Fibroblast of villous mesenchyme (primary cell): ENCODE measurements around the gene DMAP1. TPM values are rescaled to one million over a fixed set of nuclear protein-coding genes. Genes with fewer than 3 reads are reported as not detected.

Experiments
- DNase-seq: peaks from one replicate; pipeline ENCODE4 v3.0.0-alpha.2; 2010; ENCODE audit warnings: low read depth
- H3K4me3 ChIP-seq: 2 replicates; pipeline ENCODE4 v1.5.1; 2011; ENCODE audit warnings: low read depth, mild to moderate bottlenecking, low read length
- total RNA-seq: library from RNA; depleted of rRNA; stranded (reverse); fragments of >200 nt; gene quantifications from 2 replicates; pipeline ENCODE4 v1.2.3, GENCODE V29; 2012
- TF ChIP-seq, protein P1 (sequence below): IDR thresholded peaks from 2 replicates; pipeline ENCODE4 v1.5.1; 2012; ENCODE audit warnings: low read depth, mild to moderate bottlenecking, low read length; ENCODE audit not compliant: insufficient read depth

Gene DMAP1
- total RNA-seq, 1 donor, result 14.7 TPM

- DNase-seq, result no peak
- TF ChIP-seq, protein P1, sequence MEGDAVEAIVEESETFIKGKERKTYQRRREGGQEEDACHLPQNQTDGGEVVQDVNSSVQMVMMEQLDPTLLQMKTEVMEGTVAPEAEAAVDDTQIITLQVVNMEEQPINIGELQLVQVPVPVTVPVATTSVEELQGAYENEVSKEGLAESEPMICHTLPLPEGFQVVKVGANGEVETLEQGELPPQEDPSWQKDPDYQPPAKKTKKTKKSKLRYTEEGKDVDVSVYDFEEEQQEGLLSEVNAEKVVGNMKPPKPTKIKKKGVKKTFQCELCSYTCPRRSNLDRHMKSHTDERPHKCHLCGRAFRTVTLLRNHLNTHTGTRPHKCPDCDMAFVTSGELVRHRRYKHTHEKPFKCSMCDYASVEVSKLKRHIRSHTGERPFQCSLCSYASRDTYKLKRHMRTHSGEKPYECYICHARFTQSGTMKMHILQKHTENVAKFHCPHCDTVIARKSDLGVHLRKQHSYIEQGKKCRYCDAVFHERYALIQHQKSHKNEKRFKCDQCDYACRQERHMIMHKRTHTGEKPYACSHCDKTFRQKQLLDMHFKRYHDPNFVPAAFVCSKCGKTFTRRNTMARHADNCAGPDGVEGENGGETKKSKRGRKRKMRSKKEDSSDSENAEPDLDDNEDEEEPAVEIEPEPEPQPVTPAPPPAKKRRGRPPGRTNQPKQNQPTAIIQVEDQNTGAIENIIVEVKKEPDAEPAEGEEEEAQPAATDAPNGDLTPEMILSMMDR, result no peak
- H3K4me3 ChIP-seq, result no peak overlapping the region
Measured at GRCh38 chr1:44256762-44257554, 43.7 kb downstream of the DMAP1 start.

- H3K4me3 ChIP-seq, result no peak overlapping the region
- TF ChIP-seq, protein P1, result no peak
- DNase-seq, result no peak
Measured at GRCh38 chr1:44259090-44259489, 45.8 kb downstream of the DMAP1 start.

GRCh38 chr1:44260792-44261170, 47.5 kb downstream of the DMAP1 start:
- no peak for DNase-seq
- TF ChIP-seq, protein P1, result no peak
- H3K4me3 ChIP-seq, result no peak overlapping the region

- no peak overlapping the region for H3K4me3 ChIP-seq
- DNase-seq, result no peak
- TF ChIP-seq, protein P1, result no peak
Measured at GRCh38 chr1:44261171-44261817, 48.0 kb downstream of the DMAP1 start.

GRCh38 chr1:44261962-44262361, 48.7 kb downstream of the DMAP1 start:
- DNase-seq, result no peak
- H3K4me3 ChIP-seq, result no peak overlapping the region
- TF ChIP-seq, protein P1, result no peak

DNA sequence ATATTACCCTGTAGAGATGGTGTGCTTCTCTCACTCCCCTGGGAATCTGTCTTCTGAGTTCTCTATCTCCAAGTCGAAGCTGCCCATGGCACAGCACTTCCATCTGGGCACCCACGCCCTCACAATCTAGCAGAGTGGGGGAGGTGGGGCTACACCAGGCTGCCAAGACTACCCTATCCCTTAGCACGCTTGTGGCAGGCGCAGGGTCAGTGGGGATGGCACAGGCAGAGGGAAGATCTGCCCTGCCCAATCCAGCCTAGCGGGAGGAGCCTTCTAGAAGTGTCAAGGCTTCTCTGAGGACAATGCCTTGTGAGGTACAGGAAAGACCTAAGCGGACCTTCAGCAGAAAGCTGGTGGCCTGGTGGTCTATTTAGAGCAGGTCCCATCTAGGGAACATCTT, 49.1 kb downstream of the DMAP1 start:
- DNase-seq, result no peak
- TF ChIP-seq, protein P1, result no peak
- no peak overlapping the region for H3K4me3 ChIP-seq
